ENCODE data around the gene ERBB2.

Gene ERBB2

DNA sequence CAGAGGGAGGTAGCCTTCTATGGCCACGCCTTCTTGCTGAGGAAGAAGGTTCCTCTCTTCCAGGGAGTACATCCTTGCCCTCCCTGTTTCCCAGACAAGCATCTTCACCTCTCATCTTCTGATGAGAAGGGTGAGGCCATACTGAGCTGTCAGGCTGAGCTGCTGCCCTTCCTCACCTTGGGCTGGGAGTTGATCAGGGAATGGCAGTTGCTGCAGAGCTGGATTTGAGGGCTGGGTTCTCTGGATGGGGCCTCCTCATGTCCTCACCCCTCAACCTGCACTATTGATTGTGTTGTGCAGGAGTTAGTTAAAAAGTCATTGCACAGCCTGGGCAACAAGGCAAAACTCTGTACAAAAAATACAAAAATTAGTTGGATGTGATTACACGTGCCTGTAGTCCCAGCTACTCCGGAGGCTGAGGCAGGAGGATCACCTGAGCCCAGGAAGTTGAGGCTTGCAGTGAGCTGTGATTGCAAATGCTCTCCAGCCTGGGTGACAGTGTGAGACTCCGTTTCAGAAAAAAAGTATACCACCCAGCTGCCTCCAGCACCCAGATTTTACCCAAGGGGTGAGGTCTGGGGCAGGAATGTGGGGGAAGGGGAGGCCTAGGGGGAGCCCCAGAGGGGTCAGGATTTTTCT, 2.0 kb downstream of the ERBB2 start:
- peak; percentile 28 for DNase-seq (ENCODE audit: low read depth)

DNA sequence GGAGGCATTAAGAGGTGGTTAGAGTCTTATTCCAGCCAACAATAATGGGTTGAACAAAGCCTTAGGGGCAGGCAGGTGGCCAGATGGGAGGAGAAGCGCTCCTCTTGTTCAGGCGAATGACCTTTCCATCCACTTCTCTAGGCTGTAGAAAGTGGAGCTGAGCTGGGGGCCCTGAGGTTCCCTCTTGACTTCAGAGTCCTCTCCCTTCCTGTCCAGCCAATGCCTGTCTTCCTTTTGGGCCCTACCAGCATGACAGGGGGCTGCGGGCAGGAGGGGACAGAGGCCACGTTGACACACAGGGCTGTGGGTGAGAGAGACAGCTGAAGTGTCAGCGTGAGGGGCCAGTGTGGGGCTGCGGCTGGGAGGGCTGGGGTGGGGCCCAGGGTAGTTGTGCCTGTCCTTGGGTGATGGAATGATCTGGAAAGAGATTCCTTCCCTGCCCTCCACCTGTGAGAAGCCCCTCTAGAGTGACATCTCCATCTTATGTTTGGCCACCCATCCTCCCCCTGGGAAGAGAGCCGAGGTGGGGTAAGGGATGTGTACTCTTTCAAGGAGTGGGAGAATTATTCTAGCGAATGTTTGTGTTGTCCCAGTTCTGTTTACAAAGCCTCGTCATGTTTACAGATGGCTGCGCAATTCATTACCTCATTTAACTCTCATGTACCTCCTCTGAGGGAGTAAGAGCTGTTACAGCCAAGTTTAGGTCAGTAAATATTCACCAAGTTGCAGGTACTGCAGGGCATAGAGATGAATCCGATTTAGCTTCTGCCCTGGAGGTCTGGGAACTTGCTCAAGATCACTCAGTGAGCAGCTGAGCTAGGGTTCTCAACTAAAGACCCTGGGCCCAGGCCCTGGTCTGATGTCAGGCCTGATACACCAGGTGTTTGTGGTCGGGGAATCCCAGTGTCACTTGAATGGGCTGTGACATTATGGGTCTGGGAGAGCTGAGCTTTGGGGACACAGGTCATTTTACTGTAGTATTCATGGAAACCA, 3.3 kb downstream of the ERBB2 start:
- no peak overlapping the region for H3K4me3 ChIP-seq (ENCODE audit: low read length)
- DNase-seq (ENCODE audit: low read depth), result peak; percentile 40
- TF ChIP-seq, protein P1, sequence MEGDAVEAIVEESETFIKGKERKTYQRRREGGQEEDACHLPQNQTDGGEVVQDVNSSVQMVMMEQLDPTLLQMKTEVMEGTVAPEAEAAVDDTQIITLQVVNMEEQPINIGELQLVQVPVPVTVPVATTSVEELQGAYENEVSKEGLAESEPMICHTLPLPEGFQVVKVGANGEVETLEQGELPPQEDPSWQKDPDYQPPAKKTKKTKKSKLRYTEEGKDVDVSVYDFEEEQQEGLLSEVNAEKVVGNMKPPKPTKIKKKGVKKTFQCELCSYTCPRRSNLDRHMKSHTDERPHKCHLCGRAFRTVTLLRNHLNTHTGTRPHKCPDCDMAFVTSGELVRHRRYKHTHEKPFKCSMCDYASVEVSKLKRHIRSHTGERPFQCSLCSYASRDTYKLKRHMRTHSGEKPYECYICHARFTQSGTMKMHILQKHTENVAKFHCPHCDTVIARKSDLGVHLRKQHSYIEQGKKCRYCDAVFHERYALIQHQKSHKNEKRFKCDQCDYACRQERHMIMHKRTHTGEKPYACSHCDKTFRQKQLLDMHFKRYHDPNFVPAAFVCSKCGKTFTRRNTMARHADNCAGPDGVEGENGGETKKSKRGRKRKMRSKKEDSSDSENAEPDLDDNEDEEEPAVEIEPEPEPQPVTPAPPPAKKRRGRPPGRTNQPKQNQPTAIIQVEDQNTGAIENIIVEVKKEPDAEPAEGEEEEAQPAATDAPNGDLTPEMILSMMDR (IDR thresholded peaks at IDR 0.05; ENCODE audit: insufficient read depth, low read depth, low read length, missing control alignments), result no peak

More for the DNA sequence above, 2.0 kb downstream of the ERBB2 start:
- peak overlapping the region; percentile 72 for H3K4me3 ChIP-seq (ENCODE audit: low read length)
- TF ChIP-seq, protein P1 (IDR thresholded peaks at IDR 0.05; ENCODE audit: insufficient read depth, low read depth, low read length, missing control alignments), result no peak

DNA sequence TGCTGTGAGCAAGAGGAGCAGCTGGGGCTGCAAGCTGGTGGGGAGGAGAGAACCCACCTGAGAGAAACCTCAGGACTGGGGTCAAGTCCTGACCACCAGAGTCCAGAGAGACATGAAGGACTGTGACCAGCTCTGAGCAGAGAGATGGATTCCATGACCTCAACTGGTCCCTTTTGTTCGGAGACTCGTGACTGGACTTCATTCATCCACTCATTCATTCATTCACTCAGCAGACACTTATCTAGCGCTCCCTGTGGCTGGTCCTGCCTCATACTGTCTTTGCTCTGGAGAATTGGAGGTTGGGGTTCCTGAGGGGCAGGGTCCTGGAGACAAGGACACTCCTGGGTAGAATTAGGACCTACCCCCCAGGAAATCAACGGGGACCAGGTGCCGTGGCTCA, 4.0 kb downstream of the ERBB2 start:
- TF ChIP-seq, protein P1 (IDR thresholded peaks at IDR 0.05; ENCODE audit: insufficient read depth, low read depth, low read length, missing control alignments), result no peak
- no peak for DNase-seq (ENCODE audit: low read depth)
- no peak overlapping the region for H3K4me3 ChIP-seq (ENCODE audit: low read length)

DNA sequence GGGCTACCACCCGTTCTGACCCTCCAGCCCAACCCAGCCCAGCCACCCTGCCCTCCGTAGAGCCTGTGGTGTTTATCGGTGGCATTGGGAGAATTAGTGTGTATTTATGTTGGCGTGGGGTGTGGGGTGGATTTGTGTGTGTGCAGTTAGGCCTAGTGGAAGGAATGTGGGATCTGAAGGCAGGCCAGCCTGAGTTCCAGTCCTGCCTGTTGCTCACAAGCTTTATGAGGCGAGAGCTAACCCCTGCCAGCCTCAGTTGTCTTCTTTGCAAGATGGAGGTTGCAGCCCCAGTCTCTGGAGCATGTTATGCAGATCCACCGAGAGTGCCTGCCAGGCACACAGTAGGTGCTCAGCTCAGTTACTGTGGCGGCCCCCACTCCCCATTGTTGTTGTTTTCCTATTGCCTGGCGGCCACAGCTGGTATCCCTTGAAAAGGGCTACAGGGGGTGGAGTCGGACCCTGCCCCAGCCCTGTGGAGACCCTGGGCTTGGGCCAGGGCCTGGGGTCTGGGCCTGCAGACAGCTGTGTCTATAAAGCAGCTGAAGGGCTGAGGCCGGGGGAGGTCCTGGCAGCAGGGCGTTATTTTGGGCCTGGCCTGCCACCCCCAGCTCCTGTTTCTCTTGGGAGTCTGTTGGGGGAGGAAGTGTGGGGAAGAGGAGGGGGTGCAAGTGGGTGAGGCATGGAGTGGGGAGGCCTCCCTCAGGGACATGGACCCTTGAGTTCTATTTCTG, 5.1 kb downstream of the ERBB2 start:
- no peak overlapping the region for H3K4me3 ChIP-seq (ENCODE audit: low read length)
- TF ChIP-seq, protein P1 (IDR thresholded peaks at IDR 0.05; ENCODE audit: insufficient read depth, low read depth, low read length, missing control alignments), result peak; percentile 49
- peak; percentile 61 for DNase-seq (ENCODE audit: low read depth)

DNA sequence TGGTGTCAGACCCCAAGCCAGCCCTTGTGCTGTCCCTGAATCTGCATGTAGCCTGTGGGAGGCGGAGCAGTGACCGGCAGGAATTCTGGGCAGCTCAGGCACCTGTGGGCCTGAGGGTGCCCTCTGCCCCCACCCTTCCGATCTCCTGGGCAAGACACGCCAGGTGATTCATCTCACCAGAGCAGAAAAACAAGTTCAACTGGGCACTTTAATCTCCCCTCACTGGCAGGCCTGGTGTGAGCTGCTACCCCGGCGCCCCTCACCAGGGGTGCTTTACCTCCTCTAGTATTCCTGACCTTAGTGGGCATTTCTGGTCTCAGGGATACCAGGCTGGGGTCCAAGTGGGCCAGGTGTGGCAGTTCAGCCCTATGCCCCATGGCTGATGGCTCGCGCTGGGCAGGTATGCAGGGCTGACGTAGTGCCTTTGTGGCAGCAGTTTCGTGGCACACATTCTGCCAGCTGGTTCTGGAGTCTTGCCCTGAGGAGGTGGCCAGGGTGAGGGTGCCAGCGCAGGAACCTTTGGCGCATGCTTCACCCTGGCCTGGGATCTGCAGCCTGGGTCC, 6.0 kb downstream of the ERBB2 start:
- peak overlapping the region; percentile 19 for H3K4me3 ChIP-seq (ENCODE audit: low read length)
- DNase-seq (ENCODE audit: low read depth), result peak; percentile 89
- TF ChIP-seq, protein P1 (IDR thresholded peaks at IDR 0.05; ENCODE audit: insufficient read depth, low read depth, low read length, missing control alignments), result no peak

DNA sequence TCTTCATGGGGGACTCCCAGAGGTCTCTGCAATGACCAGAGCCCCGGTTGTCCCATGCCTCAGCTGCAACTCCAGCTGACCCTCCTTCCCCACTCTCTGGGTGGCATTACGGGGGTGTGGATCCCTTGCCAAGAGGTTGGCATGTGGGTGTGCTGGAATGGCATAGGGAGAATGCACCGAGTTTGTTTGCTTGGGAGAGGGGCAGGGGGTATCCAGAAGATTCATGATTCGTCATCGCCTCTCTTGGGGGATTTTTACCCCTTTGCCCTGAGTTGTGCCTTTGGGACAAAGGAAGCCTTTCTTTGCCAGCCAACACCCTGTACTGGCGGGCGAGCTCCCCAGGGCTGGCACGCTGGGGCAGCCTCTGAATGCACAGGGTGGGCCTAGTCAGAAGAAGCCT, 6.5 kb downstream of the ERBB2 start:
- TF ChIP-seq, protein P1 (IDR thresholded peaks at IDR 0.05; ENCODE audit: insufficient read depth, low read depth, low read length, missing control alignments), result no peak
- no peak for DNase-seq (ENCODE audit: low read depth)

More for the DNA sequence above, 6.5 kb downstream of the ERBB2 start:
- no peak overlapping the region for H3K4me3 ChIP-seq (ENCODE audit: low read length)

Measured in epithelial cell of esophagus (primary cell).